ENCODE data around the gene FAS.
"Not testable (repeated sequence)": the region's sequence is repeated elsewhere in the genome, so short reads cannot be mapped to it uniquely, and the experiment has no call there.

The FAS gene

DNA sequence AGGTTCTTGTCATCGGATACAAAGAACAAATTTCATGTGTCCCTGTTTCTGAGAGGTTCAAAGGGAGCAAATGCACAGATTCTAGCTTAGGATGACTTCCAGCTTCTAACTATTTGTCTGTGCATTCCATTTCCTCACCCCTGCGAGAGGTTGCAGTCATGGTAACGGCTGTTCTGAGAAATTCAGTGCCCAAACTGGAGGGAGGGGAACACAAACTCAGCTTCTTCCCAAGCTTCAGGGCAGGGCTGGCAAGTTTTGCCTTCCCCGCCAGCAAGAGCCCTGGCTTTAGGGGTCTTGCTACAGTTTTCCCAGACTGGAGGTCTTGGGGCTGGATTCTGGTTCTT is 11.1 kb downstream of the FAS start:
- no peaks in the 10 kb centered on the region for H3K36me3 Mint-ChIP-seq (ENCODE audit: low read depth)
- H3K4me3 Mint-ChIP-seq: no peak overlapping the region
- TF ChIP-seq CTCF (IDR thresholded peaks at IDR 0.05; ENCODE audit: unreplicated experiment in 3 of 3): no peak
- H3K27ac Mint-ChIP-seq: peak overlapping the region; percentile 8 to 48 (median 23)
- no peaks in the 10 kb centered on the region for H3K9me3 Mint-ChIP-seq
- no peaks in the 10 kb centered on the region for H3K27me3 Mint-ChIP-seq (ENCODE audit: low read depth)
- peaks cover 4% of the 10 kb centered on the region for H3K4me1 Mint-ChIP-seq

DNA sequence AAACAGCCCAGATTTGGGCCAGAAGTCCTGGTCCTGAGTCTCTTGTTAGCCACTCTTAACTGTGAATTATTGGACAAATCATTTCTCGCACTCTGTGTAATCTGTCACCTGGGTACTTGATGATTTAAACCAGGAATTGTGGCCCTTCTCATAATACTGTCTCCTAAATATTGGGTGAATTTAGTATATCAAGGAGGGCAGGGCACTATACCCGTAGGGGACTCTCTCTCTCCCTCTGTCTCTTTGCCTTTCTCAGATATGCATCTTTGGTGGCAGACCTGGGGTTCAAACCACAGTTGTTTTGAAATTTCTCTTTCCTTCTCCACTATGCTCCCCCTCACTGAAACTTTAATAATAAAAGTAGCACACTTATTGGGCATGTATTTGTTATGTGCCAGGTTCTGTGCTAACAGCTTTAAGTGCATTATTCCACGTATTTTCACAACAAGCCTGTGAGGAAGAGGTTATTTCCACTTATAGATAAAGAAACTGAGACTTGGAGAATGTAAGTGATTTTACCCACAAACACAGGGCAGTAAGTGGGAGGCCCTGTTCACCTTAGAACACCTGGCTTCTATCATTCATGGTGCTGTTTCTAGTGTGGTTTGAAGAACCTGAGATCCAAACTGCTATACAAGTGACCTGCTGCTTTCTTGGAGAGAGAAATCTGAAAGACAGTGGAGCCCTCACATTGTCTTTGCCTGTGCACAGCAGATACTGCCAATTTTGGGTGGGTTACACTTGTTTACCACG is 11.8 kb downstream of the FAS start:
- Mint-ChIP-seq H3K9me3 (no peaks in the 10 kb centered on the region), H3K27me3 (ENCODE audit: low read depth) (no peaks in the 10 kb centered on the region), H3K36me3 (ENCODE audit: low read depth) (no peaks in the 10 kb centered on the region), H3K27ac (peak overlapping the region in 1 of 3 experiments; percentile 8), H3K4me1 (peaks cover 4% of the 10 kb centered on the region), H3K4me3 (no peak overlapping the region)
- TF ChIP-seq CTCF (IDR thresholded peaks at IDR 0.05; ENCODE audit: unreplicated experiment in 3 of 3): no peak

DNA sequence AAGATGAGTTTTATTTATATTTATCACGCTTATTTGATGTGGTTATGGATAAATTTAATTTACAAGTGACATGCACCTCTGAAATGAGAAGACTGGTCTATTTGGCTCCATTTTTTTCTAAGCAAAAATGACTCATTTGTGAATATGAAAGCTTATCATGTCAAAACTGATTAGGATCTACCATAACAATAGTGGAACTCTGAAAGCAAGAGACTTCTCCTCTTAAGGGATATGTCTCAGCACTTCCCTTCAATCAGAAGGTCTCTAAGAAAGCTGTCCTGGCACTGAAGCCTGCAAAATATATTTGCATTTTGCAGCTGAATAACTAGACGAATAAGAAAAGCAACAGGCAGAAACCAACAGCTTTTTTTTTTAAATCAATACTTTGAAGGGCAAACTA is 12.7 kb downstream of the FAS start:
- no peak overlapping the region for H3K27ac Mint-ChIP-seq
- H3K36me3 Mint-ChIP-seq (ENCODE audit: low read depth): no peaks in the 10 kb centered on the region
- no peaks in the 10 kb centered on the region for H3K9me3 Mint-ChIP-seq
- H3K27me3 Mint-ChIP-seq (ENCODE audit: low read depth): no peaks in the 10 kb centered on the region
- H3K4me3 Mint-ChIP-seq: no peak overlapping the region
- H3K4me1 Mint-ChIP-seq: peaks cover 4% of the 10 kb centered on the region
- TF ChIP-seq CTCF (IDR thresholded peaks at IDR 0.05; ENCODE audit: unreplicated experiment in 3 of 3): no peak

GRCh38 chr10:89007129-89007893 is 16.7 kb downstream of the FAS start:
- Mint-ChIP-seq H3K27ac (no peak overlapping the region), H3K4me3 (no peak overlapping the region), H3K4me1 (no peaks in the 10 kb centered on the region), H3K36me3 (ENCODE audit: low read depth) (no peaks in the 10 kb centered on the region), H3K9me3 (no peaks in the 10 kb centered on the region), H3K27me3 (ENCODE audit: low read depth) (no peaks in the 10 kb centered on the region)
- TF ChIP-seq CTCF (IDR thresholded peaks at IDR 0.05; ENCODE audit: unreplicated experiment in 3 of 3): no peak

GRCh38 chr10:89018700-89019346 is 28.2 kb downstream of the FAS start:
- not testable (repeated sequence) for H3K36me3 Mint-ChIP-seq (ENCODE audit: low read depth); H3K4me3 Mint-ChIP-seq; H3K27me3 Mint-ChIP-seq (ENCODE audit: low read depth); H3K9me3 Mint-ChIP-seq
- Mint-ChIP-seq H3K4me1 (peaks cover 13% of the 10 kb centered on the region), H3K27ac (peak overlapping the region in 2 of 3 experiments; percentile 80 to 84)

DNA sequence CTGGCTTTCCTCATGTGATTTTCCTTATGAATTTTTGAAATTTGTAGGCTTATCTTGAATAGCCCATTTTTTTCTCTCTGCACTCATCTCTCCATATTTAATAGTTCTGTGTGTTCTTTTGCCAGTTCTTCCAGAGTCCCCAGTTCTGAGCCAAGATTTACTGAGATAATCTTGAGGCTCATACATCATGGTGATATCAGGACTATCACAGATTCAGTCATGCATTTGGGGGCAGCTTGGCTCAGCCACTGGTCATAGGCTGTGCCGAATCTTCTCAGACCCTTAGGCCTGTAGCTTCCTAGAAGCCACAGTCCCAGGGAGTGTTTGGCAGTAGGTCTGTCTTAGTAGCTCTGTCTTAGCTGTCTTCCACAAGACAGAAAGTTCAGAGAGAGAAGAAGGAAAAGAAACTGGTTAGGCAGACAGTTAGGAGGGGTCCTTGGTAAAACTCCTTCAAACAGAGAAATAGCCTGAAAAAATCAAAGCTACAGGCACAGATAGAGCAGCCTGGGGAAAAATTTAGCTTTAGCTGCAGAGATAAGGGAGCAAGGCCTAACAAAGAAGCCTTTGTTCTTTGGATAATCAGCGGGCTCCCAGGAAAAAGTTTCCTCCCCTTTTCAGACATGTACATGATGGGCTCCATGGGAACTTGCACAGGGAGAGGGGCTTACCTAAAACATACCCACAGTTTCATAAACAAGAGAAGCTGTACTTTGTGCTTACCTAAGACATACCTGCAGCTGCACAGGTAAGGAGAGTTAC is 29.1 kb downstream of the FAS start:
- Mint-ChIP-seq H3K4me1 (peaks cover 13% of the 10 kb centered on the region), H3K4me3 (no peak overlapping the region), H3K36me3 (ENCODE audit: low read depth) (no peaks in the 10 kb centered on the region), H3K27ac (peak overlapping the region in 2 of 3 experiments; percentile 80 to 84), H3K9me3 (peaks cover 7% of the 10 kb centered on the region), H3K27me3 (ENCODE audit: low read depth) (no peaks in the 10 kb centered on the region)
- no peak for TF ChIP-seq CTCF (IDR thresholded peaks at IDR 0.05; ENCODE audit: unreplicated experiment in 3 of 3)

DNA sequence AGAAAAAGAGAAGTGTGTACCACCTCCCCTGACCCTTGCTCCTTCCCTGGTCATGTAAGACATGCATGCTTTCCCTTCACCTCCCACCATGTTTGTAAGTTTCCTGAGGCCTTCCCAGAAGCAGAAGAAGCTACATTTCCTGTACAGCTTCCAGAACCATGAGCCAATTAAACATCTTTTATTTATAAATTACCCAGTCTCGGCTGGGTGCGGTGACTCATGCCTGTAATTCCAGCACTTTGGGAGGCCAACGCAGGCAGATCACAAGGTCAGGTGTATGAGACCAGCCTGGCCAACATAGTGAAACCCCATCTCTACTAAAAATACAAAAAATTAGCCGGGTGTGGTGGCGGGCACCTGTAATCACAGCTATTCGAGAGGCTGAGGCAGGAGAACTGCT is 30.9 kb downstream of the FAS start:
- H3K4me3 Mint-ChIP-seq; H3K4me1 Mint-ChIP-seq; H3K36me3 Mint-ChIP-seq (ENCODE audit: low read depth); H3K27ac Mint-ChIP-seq; H3K9me3 Mint-ChIP-seq; H3K27me3 Mint-ChIP-seq (ENCODE audit: low read depth): not testable (repeated sequence)
